NCI-H1694 treated with DMSO at 0.1 percent for 48 hours (cell line): Measurements from ENCODE around the gene PLEKHH1.
A peak's percentile ranks its signal among the peaks of the same experiment; 100 is the strongest.
"Not testable (repeated sequence)": the region's sequence is repeated elsewhere in the genome, so short reads cannot be mapped to it uniquely, and the experiment has no call there.

Experiments
- DNase-seq: peaks from one replicate; lab custom pipeline; 2025; lab: John Stamatoyannopoulos, UW

The PLEKHH1 gene

DNA sequence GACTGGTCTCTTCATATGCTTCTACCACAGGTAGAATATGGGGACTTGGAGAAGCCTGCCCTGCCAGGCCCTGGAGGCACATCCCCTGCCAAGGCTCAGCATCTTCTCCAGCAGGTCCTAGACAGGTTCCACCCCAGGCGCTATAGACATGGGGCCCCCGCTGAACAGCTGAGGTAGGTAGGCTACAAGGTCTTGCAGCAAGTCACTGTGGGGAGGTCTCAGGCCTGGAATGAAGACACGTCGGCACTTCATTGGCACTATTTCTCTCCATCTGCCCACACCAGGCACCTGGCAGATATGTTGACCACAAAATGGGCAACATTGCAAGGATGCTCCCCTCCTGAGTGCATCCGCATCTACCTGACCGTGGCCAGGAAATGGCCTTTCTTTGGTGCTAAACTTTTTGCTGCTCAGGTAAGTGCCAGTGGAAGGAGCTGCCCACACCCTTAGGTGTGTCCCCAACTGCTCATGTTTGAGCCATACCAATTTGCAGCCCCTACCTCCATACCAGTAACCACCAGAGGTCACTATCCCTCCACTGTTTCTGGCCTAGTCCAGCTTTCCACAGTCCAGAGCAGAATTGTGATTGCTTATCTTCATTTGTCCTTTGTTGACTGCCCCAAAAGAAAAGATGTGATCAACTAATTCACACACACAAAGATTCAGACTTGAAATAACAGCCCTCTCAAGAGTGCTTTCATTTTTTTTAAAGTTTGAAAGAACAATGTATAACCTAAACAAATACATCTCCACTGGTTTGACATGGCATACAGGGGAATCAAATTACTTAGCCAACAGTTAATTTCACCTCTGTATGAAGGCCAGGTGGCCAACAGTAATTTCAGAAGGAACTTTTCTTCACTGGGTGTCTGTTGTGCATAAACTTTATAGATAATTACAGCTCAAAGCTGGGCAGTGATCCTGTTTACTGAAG is 50.9 kb downstream of the PLEKHH1 start:
- DNase-seq = peak; percentile 6

DNA sequence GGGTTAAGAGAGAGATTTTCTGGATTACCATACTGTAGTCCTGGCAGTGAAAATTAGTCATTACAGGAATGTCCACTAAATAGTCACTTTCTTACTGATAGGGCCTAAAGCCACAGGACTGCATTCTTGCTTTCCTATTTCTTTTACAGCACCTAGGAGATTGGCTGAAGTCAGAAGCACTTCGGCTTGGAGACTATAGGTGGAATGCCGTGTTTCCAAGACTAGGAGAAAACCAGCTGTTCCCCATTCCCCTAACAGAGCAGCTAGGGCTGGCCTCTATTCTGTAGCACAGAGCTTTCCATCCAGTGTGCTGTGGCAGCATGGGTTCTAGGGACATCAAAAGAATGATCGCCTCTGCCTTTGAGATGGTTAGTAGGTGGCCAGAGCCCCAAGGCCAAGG is 51.9 kb downstream of the PLEKHH1 start:
- DNase-seq = no peak

GRCh38 chr14:67586369-67586768 is 53.3 kb downstream of the PLEKHH1 start:
- DNase-seq = no peak

GRCh38 chr14:67589204-67589770 is 56.2 kb downstream of the PLEKHH1 start:
- no peak for DNase-seq

DNA sequence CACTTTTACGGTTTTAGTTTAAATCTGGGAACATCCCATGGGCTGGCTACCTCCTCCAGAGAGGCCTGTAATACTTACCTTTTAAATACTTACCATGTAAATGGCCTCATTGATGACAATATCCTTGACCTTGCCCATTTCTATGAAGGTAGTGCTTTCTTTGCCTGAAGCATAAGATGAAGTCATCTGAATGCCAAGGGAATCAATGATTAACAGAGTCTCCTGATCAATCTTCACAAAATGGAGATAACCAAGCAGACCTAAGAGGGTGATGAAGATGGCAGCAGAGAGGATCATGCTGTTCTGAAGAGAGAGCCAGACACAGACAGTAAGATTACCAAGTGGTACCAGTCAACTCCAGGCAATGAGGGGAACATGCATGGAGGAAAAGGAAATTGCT is 60.6 kb downstream of the PLEKHH1 start:
- not testable (repeated sequence) for DNase-seq

DNA sequence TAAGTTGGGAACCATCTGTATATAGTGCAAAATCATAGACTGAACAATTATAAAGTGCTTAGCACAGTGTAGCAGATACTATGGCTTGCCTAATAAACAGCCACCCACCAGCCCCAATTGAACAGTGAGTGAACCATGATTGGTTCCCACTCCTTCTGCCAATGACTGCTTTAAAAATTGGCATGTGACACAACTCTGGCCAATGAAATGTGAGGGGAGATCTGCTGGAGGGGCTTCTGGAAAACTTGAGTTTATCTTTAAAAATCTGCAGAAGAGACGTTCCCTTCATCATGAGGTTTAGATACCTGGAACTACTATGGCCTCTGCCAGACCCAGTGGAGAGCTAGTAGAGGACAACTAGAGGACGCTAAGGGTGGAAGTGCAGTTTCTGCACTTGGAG is 62.3 kb downstream of the PLEKHH1 start:
- DNase-seq = no peak

- peak; percentile 88 for DNase-seq
These were observed 66.8 kb downstream of the PLEKHH1 start, which contains the start of gene PIGH for GRCh38 chr14:67599698-67600561. TSS of gene PIGH (minus strand) at chr14:67600268. CDS start at chr14:67600203, 65 bp downstream.

GRCh38 chr14:67600562-67600974 is 67.5 kb downstream of the PLEKHH1 start:
- not testable (repeated sequence) for DNase-seq

DNA sequence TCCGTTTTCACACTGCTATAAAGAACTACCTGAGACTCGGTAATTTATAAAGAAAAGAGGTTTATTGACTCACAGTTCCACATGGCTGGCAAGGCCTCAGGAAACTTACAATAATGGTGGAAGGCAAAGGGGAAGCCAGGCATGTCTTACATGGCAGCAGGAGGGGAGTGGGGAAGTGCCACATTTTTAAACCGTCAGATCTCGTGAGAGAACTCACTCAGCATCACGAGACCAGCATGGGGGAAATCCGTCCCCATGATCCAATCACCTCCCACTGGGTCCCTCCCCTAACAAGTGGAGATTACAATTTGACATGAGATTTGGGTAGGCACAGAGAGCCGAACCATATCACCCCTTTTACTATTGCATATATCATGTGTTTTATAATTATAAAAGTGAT is 69.0 kb downstream of the PLEKHH1 start:
- no peak for DNase-seq

DNA sequence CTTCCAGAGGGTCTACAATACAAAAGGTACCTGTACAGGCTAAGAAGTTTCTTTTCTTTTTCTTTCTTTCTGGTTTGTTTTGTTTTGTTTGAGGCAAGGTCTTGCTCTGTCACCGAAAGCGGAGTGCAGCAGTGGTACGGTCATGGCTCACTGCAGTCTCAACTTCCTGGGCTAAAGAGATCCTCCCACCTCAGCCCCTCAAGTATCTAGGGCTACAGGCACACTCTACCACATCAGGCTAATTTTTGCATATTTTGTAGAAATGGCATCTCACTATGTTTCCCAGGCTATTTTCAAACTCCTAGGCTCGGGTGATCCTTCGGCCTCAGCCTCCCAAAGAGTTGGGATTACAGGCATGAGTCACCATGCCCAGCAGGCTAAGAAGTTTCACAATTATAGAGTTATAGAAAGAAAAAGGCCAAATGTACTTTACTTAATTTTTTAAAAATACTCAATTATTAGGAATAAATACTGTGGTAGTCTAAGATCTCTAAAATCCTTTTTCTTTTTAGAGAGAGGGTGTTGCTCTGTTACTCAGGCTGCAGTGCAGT is 70.0 kb downstream of the PLEKHH1 start:
- no peak for DNase-seq

- no peak for DNase-seq
These were observed 74.6 kb downstream of the PLEKHH1 start for GRCh38 chr14:67607646-67608045.

DNA sequence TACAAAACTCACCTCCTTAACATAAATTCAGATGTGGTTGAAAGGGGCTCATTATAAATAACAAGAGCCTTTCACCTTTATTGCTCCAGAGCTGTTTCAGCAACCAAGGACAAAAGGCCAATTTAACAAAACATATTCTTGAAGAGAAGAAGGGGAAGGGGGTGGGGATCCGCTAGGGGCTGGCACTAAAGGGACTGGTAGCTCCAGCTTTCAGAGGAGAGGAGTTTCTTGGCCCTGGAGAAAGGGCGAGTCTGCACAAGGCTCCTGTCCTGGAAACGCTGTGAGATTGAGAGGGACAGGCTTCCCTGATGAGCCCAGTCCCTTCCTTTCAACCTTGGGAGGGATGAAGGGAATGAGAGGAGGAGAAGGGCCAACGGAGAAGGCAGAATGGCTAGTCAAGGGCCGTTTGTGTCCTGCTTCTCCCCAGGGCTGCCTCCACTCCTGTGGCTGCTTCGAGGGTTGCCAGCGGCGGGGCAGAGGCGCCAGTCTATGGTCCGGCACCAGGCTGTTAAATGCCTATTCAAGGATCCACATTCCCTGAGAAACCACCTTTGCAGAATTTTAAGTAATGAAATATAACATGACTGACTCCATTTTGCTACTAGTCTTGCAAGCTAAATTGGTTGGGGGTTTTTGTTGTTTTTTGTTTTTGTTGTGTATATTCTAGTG is 76.7 kb downstream of the PLEKHH1 start:
- no peak for DNase-seq

DNA sequence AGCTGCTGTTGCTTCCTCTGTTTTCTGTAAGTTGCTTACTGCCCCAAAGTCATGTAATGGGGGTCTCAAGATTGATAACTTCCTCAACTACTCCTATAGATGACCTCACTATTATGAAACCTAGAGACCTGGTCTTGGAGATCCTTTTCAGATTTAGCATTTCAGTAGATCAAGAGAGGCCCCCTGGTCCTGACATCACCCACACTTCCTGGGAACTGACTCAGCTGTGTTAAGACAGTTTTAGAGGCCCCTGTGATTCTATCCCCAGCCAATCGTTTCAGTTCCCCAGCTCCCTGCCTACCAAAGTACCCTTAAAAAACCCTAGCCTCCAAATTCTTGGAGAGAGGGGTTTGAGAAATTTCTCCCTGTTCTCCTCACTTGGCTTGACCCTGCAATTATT is 77.4 kb downstream of the PLEKHH1 start:
- DNase-seq = no peak

- DNase-seq = peak; percentile 84
These were observed 85.5 kb downstream of the PLEKHH1 start for GRCh38 chr14:67618617-67619063.

DNA sequence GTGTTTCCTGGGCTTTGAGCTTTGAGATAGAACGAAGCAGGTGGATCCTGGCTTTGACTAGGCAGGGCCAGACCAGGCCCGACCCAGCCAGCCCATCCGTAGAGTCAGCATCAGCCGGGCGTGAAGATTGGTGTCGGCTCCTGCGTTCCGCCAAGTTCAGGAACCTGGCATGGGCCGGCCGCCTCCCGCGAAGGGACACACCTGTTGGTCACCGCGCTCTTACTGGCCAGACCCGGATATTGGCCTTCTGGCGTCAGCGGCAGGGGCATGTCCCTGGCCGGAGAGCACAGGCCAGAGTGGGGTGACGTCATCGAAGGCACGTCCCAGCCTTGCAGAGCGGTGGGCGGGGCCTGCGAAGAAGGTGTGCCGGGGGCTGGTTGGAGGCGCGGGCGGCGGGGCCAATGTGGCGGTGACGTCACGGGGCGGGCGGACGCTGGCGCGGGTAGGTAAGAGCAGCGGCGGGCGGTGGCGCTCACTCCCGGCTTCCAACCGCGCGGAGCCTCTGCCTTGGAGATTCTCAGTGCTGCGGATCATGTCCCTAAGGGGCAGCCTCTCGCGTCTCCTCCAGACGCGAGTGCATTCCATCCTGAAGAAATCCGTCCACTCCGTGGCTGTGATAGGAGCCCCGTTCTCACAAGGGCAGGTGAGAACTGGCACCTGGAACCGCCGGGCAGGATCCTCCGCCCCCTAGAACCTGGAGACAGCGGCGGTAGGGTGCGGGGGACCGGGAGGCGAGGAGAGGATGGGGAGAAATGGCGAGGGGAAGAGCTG is 86.5 kb downstream of the PLEKHH1 start, which contains the start of gene ARG2:
ARG2 (plus strand) TSS at position 475 of the 771 bp plus-strand sequence; CDS start at position 533, 58 bp downstream.
- peak; percentile 65 for DNase-seq

GRCh38 chr14:67620217-67620785 is 87.2 kb downstream of the PLEKHH1 start:
- no peak for DNase-seq

GRCh38 chr14:67622675-67623074 is 89.6 kb downstream of the PLEKHH1 start:
- no peak for DNase-seq

DNA sequence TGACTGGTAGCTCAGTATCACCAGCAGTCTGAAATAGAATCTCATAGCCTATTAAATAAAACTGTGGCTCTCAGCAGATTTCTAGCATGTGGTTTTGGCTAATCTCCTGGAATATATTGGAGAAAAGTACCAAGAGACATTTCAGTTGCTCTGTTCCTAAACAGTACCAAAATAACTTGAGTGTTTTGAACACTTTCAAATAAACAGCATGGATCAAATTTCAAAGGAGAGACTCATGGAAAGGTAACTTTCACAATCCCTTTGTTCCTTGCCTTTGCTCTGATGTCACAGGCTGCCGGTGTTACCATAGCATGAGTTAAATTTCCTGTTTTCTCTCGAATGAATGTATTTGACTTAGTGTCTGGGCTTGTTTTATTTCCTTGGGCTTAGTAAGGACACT is 90.0 kb downstream of the PLEKHH1 start:
- DNase-seq = no peak

- not testable (repeated sequence) for DNase-seq
These were observed 93.0 kb downstream of the PLEKHH1 start for GRCh38 chr14:67626131-67626530.

DNA sequence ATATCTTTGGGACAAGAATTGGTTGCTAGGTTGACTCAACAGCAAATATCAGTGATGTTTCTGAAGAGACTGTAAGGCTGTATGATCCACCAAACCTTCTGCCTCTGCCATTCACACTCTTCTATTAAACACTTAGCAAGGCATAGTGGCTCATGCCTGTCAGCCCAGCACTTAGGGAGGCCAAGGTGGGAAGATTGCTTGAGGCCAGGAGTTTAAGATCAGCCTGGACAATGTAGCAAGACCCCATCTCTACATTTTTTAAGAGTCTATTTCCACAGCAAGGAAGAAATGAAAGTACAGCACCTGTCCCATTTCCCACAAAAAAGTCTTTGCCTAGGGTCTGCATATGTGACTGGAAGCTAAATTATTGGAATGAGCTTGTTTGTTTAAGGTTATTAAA is 94.4 kb downstream of the PLEKHH1 start:
- no peak for DNase-seq
